Glomerular endothelial cell (primary cell): ENCODE results near the gene ADCY3. TPM values are rescaled to one million over a fixed set of nuclear protein-coding genes. Genes with fewer than 3 reads are reported as not detected.

Experiments
- DNase-seq: peaks from one replicate; pipeline ENCODE4 v3.0.0-alpha.2; 2011; ENCODE audit warnings: low read depth, low spot score; ENCODE audit errors: extremely low read depth
- total RNA-seq: library from RNA; depleted of rRNA; stranded (reverse); fragments of >200 nt; gene quantifications from 2 replicates; pipeline ENCODE4 v1.2.3, GENCODE V29; 2015

The ADCY3 gene
- 36.5 and 36.9 TPM in 2 replicates for total RNA-seq

DNA sequence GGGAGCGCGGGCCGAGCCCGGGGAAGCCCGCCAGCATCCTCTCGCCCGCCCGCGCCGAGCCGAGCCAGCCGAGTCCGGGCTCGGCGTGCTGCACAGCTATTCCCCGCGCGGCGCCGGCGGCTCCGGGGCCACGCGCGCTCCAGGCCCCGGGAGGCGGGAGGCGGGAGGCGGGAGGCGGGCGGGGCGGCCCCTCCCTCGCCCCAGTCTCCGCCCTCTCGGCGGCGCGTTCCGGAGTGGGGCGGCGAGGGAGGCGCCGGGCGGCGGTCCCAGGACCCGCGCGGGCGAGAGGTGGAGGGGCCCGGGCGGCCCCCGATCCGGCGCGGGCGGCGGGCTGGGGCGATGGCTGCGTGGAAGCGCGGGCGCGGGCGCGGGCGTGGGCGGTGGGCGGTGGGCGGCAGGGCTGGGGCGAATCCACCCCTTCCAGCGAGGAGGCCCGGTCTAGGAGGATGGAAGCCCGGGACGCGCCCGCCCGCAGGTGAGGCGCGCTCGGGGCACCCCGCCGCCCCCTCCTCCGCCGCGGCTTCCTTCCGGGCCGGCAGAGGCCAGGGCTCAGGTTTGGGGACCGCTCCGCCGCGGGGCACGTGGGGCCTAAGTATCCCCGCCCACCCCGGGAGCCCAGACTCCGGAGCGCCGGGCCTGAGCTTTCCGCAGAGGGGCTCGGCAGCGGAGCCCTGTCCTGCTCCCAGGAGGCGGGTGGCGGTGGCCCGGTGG, at the start of gene ADCY3:
Gene ADCY3 (minus strand): TSS at position 140 of the 711 bp plus-strand sequence. CDS start 1,250 bp downstream, outside the sequence.
- DNase-seq: no peak

DNA sequence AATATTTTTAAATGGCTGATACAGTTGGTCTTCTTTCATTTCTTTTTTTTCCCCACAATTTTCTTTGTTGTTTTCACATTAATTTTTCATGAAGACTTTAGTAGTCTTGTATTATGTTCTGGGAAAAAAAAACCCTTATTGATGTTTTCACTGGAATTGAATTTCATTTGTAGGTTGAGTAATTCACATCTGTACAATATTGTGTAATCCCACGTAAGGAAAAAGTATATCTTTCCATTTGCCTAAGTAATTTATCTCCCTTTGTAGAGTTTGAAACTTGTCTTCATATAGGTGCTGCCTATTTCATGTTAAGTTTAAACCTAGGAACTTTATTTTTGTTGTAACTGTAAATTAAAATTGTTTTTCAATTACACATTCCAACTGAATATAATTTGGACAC, 49.7 kb upstream of the ADCY3 start:
- DNase-seq: no peak

DNA sequence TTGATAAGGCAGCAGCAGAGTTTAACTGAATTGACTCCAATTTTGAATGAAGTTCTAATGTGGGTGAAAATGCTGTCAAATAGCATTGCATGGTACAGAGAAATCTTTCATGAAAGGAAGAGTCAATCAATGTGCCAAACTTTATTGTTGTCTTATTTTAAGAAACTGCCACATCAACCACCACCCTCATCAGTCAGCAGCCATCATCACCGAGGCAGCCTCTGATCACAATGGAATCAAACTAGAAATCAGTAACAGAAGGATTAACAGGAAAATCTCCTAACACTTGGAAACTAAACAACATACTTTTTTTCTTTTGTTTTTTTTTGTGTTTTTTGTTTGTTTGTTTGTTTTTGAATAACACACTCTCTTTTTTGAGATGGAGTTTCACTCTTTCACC, 41.9 kb upstream of the ADCY3 start:
- no peak for DNase-seq

GRCh38 chr2:24959761-24960160, 39.7 kb upstream of the ADCY3 start:
- no peak for DNase-seq

GRCh38 chr2:24958411-24958935, 38.4 kb upstream of the ADCY3 start:
- DNase-seq: no peak

- DNase-seq: no peak
These were observed 37.9 kb upstream of the ADCY3 start for GRCh38 chr2:24957976-24958375.

DNA sequence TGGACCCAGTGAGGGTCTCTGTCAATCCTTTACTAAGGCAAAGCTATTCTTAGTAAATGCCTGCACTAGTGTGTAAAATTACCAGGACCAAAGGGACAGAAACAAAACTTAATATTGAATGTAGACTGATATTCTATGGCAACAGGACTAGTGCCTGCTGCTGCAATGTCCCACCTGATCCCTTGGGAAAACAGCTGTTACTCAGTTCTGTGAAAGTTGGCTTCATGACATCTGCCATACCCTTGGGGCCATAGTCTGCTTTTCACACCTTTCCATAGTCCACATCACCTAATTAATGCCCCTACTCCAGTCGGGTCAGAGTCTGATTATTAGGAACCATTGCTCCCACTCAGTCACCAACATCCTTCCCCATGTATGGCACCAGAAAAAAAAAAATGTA, 37.2 kb upstream of the ADCY3 start:
- DNase-seq: no peak

GRCh38 chr2:24955921-24956320, 35.9 kb upstream of the ADCY3 start:
- no peak for DNase-seq

DNA sequence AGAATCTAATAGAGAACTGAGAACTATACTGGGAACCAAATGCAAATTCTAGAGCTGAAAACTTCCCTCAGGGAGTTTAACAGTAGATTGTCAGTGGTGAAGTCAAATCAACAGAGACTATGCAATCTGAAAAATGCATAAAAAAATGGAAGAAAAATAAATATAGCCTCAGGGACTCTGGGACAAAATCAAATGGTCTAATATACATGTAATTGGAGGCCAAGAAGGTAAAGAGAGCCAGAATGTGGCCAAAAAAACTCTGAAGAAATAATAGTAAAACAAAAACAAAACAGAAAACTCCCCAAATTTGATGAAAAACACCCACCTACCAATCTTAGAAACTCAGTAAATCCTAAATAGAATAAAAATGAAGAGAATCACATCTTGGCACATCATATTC, 35.2 kb upstream of the ADCY3 start:
- DNase-seq: no peak

GRCh38 chr2:24950102-24950501, 30.1 kb upstream of the ADCY3 start:
- DNase-seq: no peak

DNA sequence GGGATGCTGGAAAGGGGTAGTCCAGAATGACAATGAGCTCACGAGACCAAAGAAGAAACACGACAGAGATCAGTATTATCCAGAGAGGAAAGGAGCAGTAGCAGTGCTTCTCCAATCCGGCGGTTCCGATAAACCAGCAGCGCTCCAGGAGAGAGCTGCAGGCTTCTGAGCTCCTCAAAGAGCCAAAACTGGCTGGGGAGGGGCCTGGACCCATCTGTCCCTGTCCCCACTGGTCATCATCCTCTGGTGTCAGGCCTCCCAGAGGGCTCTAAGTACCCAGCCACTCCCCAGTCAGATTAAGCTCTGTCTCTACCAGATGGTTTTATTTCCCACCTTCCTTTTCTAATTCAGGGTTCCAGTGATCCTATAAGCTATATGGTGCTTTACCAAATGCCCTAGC, 28.5 kb upstream of the ADCY3 start:
- DNase-seq: no peak

GRCh38 chr2:24947561-24948157, 27.6 kb upstream of the ADCY3 start:
- DNase-seq: no peak

DNA sequence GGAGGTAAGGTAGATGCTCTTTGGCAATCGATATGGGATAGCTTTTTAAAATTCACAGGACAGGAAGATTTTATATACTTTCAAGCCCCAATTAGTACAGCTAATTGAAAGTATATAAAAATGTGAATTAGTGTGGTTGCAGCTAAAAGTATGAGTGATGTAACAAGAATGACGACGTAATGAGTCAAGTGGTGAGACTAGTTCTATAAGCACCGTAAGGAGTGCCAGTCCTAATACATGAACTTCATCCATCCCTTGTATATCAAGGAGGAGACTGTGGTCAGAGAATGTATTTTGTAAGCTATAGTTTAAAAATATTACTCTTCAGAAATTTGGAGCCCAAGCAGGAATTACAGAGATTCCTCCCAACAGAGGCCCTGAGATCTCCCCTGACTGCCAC, 25.9 kb upstream of the ADCY3 start:
- no peak for DNase-seq

- DNase-seq: no peak
These were observed 23.5 kb upstream of the ADCY3 start for GRCh38 chr2:24943427-24944053.

DNA sequence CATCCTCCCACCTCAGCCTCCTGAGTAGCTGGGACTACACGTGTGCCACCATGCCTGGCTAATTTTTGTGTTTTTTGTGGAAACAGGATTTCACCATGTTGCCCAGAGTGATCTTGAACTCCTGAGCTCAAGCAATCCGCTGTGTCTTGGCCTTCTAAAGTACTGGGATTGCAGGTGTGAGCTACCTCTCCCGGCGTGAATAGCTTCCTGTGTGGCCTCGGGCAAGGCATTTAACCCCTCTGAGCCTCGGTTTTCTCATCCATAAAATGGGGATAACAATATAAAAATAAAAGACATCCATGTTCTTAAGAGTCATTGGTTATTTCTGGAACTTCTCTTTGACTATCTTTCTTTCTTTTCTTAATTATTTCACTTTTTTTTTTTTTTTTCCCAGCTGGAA, 19.3 kb upstream of the ADCY3 start:
- DNase-seq: no peak

DNA sequence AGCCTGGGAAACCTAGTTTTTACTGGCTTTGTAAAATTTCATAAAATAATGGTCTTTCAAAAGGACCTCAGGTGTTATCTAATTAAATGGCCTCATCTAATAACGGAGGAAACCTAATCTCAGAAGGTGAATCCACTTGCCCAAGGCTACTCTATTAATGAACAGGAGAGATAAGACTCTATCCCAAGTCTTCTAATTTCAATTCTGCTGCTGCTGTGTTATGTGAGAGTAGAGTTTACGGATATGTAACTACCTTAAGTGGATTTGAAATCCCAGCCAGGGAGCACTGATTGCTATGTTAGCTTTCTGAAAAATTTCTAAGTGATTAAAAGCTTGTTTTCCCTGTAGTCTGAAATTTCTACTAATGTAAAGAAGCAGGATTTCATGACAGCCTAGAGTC, 17.2 kb upstream of the ADCY3 start:
- no peak for DNase-seq

DNA sequence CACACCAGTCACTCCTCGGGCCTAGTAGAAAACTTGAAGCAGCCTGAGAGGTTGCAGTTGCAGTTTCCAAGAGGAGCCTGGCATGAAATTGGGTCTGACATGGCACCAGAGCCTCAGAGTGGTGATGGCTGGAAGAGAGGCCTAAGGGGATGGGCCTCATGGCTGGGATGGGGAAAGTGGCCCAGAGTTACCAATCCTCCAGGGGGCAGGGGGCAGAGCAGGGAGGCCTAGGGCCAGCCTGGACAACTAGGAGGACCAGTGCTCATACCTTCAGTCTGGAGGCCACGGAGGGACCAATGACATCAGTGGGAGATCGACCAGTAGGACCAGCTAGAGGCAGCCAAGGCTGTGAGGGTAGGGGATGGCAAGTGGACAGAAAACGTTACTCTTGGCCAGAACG, 15.1 kb upstream of the ADCY3 start:
- DNase-seq: no peak

DNA sequence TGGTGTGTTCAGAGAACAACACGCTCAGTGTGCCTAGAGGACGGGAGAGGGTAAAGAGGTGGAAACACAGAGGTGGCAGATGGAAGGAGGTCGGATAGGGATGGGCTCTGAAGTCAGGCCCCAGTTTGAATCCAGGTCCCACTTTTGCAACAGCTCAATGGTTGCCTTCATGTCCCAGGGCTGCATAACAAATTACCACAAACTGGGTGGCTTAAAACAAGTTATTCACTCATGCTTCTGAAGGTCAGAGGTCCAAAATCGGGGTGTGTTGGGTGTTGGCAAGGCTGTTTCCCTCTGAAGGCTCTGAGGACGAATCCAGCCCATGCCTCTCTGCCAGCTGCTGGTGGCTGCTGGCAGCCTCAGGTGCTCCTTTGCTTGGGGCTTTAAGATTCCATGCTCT, 12.7 kb upstream of the ADCY3 start:
- DNase-seq: no peak

- DNase-seq: no peak
These were observed 10.7 kb upstream of the ADCY3 start for GRCh38 chr2:24930768-24931167.

DNA sequence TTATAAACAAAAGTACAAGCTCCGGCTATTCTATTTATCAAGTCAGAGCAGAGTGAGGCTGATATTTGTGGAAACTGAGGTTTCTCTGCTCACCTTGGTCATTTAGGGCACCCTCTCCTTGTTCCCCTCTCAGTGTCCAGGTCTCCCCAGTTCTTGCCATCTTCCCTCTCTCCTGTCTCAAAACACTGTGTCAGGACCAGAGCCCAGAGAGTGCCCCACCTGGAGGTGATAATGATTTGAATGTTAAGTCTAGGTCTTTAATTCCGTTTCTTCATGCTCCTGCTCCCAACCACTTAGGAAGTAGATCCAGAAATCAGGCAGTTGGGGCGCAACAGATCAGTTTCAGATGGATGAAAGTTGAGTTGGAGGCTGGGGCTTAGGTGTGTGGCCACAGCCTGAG, 9.2 kb upstream of the ADCY3 start:
- no peak for DNase-seq

- no peak for DNase-seq
These were observed 8.0 kb upstream of the ADCY3 start for GRCh38 chr2:24928036-24928435.
